NCI-H146 treated with DMSO at 0.1 percent for 48 hours (cell line): Measurements from ENCODE around the gene ZNF579.
A peak's percentile ranks its signal among the peaks of the same experiment; 100 is the strongest.

ENCODE experiments used
- DNase-seq: peaks from one replicate; lab custom pipeline; 2025; ENCODE audit not compliant: unreplicated experiment; lab: John Stamatoyannopoulos, UW

Gene ZNF579

DNA sequence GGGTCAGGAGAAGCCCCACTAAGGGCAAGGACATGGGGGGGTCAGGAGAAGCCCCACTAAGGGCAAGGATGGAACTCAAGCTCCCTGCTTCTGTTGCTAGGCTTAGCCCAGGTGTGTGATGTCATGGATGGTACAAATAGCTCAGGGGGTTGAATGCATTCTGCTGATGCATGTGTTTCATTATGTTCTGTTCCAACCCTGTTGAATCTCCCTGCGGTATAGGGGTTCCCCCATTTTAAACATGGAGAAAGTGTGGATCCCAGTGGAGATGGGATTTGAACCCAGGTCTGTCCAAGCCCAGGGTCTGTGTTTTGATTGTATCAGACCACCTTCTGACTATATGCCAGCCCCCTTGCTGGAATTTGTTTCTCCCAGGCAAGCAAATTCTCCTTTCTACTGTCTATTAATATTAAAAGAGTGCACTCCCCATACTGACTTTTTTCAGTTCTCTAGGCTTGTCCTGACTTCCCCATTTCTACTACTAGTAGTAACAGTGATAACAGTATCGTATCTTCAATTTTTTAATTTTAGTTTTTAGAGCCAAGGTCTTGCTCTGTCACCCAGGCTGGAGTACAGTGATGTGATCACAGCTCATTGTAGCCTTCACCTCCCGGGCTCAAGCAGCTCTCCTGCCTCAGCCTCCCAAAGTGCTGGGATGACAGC lies 31.5 kb upstream of the ZNF579 start:
- DNase-seq: no peak

DNA sequence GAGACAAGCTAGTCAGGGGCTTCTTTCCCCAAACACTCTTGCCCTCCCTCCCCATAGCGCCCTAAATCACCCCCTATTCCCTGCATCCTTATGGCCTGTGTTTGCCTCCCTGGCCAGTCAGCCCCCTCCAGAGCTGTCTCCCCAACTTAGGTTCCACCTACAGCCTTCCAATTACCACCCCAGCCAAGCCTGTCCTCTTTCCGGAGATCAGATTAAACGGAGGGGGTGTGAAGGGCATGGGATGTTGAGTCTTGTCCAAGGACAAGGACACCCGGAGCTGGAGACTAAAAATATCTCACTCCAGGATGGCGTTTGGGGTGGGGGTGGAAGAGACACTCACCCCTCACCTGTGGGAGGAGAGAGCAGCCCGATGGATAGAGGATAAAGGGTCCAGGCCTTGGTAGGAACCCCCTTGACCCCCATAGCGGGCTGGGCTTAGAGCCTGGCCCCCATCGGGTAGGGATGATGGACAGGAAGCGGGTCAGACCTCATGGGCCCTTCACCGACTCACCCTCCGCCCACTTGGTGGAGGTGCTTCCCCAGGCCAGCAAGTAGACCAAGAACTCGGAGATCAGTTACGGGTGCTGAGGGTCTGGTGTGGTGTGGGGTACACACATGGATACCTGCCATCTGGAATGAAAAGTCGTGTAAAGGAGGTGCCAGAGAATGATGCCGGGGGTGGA lies 30.8 kb upstream of the ZNF579 start:
- DNase-seq: no peak

DNA sequence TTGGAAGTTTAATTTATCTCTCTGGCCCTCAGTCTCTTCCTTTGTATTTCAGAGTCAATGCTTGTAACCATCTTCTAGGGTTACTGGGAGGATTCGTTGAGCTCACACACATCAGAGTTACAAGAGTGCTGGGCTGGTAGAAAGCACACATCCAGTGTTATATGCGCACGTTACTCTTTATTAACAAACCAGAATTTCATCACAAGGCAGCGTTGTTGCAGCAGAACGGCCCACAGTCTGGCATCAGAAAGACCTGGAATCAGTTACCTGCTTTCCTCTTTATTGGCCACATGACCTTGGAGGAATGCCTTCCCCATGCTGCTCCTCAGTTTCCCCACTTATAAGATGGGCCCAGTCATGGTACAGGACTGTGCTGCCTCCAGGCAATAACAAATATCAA lies 28.7 kb upstream of the ZNF579 start:
- DNase-seq: no peak

DNA sequence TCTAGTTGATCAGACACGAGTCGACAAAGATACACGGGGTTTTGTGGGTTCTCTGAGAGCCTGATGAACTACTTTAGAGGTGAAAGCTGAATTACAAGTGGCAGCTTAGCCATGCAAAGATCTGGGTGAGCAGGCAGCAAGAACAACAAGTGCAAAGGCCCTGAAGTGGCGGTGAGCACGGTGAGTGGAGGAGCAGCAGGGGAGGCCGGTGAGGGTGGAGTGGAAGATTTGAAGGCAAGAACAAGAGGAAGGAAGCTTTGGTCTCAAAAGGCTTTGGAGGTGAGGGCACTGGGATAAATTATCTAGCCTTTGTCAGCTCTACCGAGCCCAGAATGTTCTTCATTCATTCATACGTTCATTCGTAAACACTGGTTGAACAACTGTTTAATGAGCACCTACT lies 26.2 kb upstream of the ZNF579 start:
- no peak for DNase-seq

DNA sequence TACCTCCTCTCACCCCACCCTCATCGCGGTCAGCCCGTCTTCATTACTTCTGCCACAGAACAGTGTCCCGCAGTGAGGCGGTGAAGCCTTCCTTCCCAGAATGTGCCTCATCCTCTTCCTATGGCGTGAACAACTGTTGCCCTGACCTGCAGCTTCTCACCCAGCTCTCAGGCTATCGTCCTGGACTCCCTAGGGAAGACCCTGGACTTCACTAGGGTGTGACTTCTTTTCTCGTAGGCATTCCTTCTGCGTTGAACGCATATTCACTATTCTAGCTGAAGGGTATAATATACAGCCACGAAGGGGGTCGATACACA lies 25.8 kb upstream of the ZNF579 start:
- DNase-seq: no peak

DNA sequence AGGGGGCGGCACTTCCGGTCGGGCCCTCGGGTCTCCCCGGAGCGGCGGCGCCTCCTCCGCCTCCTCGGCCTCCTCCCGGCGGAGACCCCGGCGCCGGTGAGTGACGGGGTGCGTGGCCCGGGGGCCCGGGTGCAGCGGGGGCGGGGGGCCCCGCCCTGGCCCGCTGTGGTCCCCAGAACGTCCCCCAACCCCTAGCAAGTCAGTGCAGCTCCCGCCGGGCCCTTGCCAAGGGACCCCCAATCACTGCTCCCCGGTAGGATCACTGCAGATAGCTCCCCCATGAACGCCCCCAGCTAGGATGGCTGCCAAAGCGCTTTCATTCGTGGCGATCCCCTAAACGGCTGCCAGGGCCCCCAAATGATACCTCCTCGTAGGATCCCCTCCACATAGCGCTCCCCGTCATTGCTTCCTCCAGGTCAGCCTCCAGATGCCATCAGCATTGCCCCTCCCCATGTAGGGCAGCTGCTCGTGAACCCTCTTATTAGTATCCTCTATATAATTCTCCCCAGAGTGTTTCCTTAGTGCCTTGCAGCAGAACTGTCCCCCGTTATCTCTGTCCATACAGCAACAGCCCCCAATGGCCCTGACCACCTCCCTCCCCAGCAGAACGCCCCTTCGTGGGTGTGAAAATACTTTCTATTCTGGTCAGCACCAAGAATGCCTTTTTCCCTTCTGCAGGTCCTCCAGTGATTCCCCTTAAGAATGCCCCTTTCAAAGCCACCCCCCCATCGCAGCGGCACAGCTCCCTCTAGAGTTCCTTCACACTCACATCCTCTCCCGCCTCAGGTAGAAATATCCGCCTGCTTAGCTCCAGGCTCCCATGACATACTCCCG lies 25.2 kb upstream of the ZNF579 start, which contains the start of gene ZNF865:
Gene ZNF865 (plus strand): TSS at position 11 of the 834 bp plus-strand sequence. CDS start 7,972 bp downstream, outside the sequence.
- DNase-seq: peak; percentile 89

DNA sequence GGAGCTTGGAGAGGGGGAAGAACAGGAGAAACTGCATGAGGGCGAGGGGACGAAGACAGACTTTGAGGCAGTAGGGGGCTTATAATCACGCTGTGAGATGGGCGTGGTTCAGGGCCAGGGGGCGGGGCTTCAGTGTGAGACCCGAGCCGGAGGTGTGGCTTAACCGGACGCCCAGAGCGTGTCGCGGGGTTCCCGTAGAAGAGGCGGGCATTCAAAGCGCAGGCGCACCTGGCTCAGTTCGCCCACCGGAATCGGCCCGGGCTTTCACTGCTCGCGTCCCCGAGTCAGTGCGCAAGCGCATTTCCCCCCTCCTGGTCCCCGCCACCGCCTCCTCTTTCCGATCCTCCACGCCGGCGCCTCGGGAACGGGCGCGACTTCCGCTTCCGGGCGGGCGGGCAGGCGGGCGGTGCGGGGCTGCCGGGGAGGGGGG lies 24.6 kb upstream of the ZNF579 start:
- DNase-seq: peak; percentile 96

DNA sequence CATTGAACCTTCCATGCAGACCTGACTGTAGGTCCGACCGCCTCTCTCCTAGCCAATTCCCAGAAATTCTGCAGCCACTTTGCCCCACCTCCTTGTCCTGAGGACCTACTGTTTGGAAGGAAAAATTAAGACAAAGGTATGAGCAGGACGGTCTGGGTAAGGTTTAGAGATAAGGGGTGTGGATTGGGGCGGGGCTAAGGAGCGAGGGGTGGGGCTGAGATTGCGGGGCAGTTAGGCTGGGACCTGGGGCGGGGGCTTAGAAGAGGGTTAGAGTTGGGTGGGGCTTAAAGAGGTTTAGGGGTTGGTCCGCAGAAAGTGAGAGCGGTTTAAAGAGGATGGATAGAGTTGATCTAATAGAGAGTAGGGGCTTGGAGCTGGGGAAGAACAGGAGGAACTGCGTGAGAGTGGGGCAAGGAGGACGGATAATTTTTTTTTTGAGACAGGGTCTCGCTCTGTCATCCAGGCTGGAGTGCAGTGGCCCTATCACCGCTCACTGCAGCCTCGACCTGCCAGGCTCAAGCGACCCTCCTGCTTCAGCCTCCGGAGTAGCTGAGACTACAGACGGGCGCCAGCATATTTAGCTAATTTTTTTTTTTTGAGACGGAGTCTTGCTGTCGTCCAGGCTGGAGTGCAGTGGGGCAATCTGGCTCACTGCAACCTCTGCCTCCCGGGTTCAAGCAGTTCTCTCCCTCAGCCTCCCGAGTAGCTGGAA lies 23.1 kb upstream of the ZNF579 start:
- DNase-seq: no peak

DNA sequence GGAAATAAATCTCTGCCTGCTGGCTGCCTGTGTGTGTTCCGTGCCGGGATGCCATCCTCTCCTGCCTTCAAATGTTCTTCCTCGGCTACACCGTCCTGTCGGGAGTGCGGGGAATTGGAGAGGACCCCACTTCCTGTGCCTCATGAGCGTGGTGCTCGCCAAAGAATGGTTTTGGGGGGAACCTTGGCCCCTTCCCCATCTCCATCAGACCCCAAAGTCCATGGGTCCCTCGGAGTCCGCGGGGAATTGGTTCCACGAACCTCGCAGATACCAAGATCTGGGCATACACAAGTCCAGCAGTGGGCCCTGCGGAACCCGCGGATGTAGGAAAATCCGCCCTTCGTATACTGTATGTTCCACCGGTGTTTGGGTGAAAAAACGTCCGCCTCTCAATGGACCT lies 22.5 kb upstream of the ZNF579 start:
- DNase-seq: no peak

DNA sequence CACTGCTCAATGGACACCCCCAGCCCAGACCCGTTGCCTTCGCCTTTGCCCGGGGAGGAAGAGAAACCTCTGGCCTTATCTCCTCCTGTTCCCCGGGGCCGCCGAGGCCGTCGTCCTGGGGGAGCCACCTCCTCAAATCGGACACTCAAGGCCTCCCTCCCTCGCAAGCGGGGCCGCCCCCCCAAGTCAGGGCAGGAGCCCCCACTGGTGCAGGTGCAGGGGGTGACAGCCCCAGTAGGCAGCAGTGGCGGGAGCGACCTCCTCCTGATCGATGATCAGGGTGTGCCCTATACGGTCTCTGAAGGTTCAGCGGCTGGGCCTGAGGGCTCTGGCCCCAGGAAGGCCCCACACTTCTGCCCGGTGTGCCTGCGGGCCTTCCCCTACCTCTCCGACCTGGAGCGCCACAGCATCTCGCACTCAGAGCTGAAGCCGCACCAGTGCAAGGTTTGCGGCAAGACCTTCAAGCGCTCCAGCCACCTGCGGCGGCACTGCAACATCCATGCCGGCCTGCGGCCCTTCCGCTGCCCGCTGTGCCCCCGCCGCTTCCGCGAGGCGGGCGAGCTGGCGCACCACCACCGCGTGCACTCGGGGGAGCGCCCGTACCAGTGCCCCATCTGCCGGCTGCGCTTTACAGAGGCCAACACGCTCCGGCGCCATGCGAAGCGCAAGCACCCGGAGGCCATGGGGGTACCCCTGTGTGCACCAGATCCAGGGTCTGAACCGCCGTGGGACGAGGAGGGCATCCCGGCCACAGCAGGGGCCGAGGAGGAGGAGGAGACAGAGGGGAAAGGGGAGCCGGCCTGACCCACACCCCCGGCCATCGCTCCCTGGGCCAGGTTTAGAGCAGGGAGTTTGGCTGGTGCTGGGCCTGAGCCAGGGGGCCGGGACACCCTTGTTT lies 21.7 kb upstream of the ZNF579 start:
- DNase-seq: no peak

DNA sequence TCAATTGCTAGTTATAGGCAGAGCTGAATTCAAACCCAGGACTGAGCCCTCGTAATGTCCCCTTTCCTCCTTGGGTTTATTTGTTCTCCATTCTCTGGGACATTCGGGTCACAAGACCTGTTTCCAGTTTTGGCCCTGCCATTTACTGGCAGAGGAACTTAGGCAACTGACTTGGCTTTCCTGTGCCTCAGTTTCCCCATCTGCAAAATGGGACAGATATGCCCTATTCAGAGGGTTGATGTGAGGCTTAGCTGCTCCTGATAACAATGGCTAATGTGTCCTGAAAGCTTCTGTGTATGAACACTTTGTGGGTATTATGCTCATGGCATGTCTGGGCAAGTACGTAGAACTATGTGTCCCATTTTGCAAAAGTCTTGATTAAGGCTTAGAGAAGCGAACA lies 20.4 kb upstream of the ZNF579 start:
- DNase-seq: no peak

DNA sequence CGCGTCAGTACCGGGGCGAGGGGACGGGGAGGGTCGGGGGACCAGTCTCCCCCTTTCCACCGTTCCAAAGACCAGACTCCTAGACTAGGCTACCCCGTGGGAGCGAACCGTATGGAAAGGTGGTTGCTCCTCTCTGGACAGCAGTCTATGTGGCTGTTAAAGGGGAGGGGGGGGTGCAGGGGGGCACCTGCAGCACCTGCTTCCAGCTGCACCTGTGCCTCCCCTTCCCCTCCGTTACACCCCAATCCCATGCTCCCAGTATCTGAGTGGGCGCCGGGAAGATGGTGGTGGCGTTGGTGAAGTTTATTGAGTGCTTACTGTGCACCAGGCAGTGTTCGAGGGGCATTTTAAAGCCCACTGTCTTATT lies 20.0 kb upstream of the ZNF579 start:
- no peak for DNase-seq

DNA sequence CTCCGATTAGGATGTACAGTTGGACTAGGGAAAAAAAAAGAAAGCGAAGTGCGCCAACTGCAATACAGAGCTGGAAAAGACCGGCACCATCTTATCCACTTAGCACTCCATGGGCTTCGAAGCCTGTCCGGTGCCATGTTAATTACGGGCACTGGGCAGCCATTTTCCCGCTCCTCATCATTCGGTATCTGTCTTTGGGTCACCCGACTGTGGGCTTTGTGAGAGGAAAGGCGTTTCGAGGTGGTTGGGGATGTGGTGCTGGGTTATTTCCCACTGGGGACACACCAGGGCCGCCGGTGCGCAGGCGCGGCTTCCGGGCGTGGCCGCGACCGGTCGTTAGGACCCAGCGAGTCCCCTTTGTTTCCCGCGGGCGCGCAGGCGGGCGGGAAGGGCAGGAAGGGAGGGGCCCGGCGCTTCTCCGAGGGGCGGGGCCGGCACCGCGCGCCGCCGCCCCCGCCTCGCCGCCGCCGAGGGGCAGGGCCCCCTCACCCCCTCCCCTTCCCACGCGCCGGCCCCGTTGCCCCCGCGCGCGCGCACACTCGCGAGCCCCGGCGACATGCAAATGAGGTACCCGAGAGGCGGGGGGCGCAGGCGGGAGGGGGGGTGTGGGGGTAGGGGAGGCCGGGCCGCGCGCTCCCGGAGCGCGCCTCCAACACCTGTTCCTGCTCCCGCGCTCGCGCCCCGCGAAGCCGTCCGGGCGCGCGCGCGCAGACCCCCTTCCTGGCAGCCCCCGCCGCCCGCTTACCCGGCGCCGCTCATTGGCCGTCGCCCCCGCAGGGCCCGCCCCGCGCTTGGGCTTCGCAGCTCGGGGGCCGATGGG lies 19.4 kb upstream of the ZNF579 start, which contains the start of gene ZNF524:
Gene ZNF524 (plus strand): TSS at position 447 of the 820 bp plus-strand sequence. CDS start 1,825 bp downstream, outside the sequence.
- peak; percentile 95 for DNase-seq

DNA sequence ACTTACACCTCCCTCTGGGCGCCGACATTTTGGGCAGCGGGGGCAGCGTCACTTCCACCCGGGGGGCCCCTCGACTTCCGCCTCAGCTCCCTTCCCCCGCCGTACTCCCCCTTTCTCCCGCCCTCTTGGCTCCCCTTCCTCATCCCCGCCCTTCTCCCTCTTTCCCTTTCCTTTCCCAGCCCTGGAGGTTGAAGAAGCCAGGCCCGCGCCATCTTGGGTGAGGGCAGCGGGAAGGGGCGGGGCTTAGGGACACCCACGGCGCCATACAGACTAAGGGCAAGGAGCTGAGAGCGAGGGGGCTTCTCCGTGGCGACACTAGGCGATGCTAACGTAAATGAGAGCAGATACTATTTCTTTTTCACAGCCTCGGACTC lies 18.8 kb upstream of the ZNF579 start, which contains the start of gene FIZ1:
Gene FIZ1 (minus strand): TSS at position 50 of the 374 bp plus-strand sequence. CDS start 1,652 bp downstream, outside the sequence.
- peak; percentile 98 for DNase-seq

DNA sequence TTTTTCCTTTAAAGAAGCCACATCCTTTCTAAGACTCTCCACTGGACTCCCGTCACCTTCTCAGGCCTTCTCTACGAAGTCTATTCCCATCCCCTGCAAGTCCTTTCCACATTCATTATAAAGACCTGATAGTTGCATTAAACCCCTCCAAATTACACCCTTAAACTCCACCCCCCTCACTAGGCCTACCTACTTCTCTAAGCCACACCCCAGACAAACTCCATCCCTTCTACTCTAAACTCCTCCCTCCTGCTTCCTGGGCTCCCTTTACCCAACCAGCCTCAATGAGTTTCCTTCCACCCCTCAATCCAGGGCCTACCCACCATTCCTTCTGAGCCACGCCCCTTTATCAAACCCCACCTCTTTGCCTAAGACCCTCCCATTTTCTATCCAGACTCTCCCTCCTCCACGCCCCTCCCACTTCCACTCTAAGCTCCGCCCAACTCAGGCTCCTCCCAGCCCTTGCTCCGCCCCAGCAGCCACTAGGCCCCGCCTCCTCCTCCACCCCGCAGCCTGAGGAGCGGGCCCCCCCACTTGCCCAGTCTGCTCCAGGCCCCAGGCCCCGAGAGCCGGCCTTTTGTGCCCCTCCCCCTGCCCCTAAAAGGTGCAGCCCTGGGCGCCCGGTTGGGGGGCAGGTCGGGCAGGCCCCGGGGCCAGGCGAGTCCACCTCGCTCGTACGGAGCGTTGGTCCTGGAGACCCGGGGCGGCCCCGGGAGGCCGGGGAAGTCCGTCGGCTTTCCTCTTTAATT lies 18.2 kb upstream of the ZNF579 start:
- DNase-seq: peak; percentile 93

DNA sequence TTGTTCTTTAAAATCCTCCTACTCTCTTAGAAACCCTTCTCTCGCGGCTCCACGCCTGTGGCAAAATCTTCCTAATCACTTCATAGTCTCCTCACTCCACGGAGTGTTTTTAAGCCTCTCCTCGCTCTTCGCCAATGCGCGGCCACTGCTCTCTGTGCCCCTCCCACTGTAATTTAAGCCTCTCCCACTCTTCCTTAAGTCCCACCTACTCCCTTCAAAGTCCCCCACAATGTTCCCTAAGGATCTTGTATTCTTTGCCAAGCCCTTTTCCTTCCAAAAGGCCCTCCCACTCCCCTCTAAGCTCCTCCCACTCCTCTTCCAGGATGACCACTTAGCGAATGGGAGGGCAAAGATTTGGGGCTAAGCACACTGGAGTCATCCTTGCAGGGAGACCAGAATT lies 17.4 kb upstream of the ZNF579 start:
- DNase-seq: no peak

DNA sequence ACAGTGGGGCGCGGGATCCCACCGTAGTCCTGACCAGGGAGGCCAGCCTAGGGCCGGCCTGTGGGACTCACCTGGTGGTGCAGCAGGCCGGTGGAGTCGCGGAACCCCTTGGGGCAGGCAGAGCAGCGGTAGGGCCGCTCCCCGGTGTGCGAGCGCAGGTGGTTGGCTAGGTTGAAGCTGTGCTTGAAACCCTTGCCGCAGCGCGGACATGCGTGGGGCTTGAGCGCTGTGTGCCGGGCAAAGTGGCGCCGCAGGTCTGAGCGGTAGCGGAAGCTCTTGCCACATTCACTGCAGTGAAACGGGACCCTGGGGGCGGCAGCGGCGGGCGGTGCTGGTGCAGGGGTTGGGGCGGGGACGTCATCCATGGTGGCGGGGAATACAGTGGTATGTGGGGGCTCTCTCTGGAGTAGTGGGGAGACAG lies 16.9 kb upstream of the ZNF579 start:
- no peak for DNase-seq

DNA sequence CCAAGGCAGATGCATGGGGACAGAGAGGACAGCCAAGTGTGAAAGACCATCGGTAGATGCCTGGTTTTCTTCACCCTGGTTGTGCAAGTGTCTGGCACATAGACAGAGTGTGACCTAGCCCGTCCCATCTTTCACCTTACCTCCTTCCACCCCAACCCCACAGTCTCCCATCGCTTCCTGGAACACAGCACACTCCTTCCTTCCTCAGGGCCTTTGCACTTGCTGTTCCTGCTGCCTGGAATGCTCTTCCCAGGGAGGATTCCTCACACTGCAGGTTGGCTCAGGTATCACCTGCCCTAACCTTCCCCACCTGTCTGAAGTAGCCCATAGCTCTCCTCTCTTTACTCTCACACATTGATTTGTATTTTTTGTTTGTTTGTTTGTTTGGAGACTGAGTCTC lies 15.7 kb upstream of the ZNF579 start:
- no peak for DNase-seq
